ENCODE results near the gene LPP. TPM values are rescaled to one million over a fixed set of nuclear protein-coding genes. Genes with fewer than 3 reads are reported as not detected.

Gene LPP
- total RNA-seq, 1 donor, result 92.1 TPM

DNA sequence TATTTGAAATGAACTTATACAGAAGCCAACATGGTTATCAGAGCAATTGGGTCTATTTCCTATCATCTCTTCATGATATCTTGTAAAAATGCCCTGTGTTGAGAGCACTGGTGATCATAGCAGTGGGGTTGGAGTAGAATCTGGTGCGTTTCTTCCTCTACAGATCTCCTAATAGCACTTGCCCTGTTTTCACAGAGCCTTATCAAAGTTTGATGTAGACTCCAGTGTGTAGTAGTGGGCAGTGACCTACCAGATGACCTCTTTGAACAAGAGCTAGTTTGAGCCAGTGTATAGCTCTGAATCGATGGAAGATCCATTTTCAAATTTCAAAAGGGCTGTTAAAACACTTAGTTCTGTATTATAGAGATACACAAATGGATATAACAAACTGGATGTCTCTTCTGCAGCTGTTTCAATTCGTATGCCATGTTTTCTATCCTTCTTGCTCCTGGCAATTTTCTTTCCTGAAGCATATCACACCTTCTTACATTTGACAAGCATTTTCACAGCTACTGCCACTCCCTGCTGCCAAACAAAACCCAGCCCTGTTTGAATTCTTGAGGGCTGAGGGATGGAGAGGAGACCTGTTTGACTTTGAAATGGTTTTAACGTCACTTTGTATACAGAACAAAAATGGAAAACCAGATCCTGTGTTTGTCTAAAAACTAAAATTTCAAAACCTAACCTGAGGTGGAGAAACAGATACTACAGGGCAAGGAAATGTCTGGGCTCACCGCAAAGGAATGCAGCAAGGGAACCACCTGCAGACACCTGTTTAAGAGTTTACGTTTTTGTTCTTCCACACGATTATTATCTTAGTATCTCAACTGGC lies 663.4 kb downstream of the LPP start:
- no peak for DNase-seq (ENCODE audit: low read depth)
- TF ChIP-seq CTCF (IDR thresholded peaks at IDR 0.05; ENCODE audit: insufficient read depth, low read length), result no peak
- no peak overlapping the region for H3K4me3 ChIP-seq (ENCODE audit: low read depth, low read length)

- TF ChIP-seq CTCF (IDR thresholded peaks at IDR 0.05; ENCODE audit: insufficient read depth, low read length), result no peak
- no peak overlapping the region for H3K4me3 ChIP-seq (ENCODE audit: low read depth, low read length)
- no peak for DNase-seq (ENCODE audit: low read depth)
Observed at GRCh38 chr3:188817935-188818269, 663.9 kb downstream of the LPP start.

GRCh38 chr3:188818282-188818681 lies 664.3 kb downstream of the LPP start:
- no peak overlapping the region for H3K4me3 ChIP-seq (ENCODE audit: low read depth, low read length)
- TF ChIP-seq CTCF (IDR thresholded peaks at IDR 0.05; ENCODE audit: insufficient read depth, low read length), result no peak
- no peak for DNase-seq (ENCODE audit: low read depth)

- peak; percentile 46 for DNase-seq (ENCODE audit: low read depth)
- H3K4me3 ChIP-seq (ENCODE audit: low read depth, low read length), result no peak overlapping the region
- TF ChIP-seq CTCF (IDR thresholded peaks at IDR 0.05; ENCODE audit: insufficient read depth, low read length), result no peak
Observed at GRCh38 chr3:188819939-188820338, 666.0 kb downstream of the LPP start.

GRCh38 chr3:188822004-188822403 lies 668.0 kb downstream of the LPP start:
- no peak for DNase-seq (ENCODE audit: low read depth)
- no peak for TF ChIP-seq CTCF (IDR thresholded peaks at IDR 0.05; ENCODE audit: insufficient read depth, low read length)
- no peak overlapping the region for H3K4me3 ChIP-seq (ENCODE audit: low read depth, low read length)

GRCh38 chr3:188822411-188822810 lies 668.5 kb downstream of the LPP start:
- TF ChIP-seq CTCF (IDR thresholded peaks at IDR 0.05; ENCODE audit: insufficient read depth, low read length), result no peak
- H3K4me3 ChIP-seq (ENCODE audit: low read depth, low read length), result no peak overlapping the region
- DNase-seq (ENCODE audit: low read depth), result no peak

GRCh38 chr3:188824566-188824965 lies 670.6 kb downstream of the LPP start:
- no peak overlapping the region for H3K4me3 ChIP-seq (ENCODE audit: low read depth, low read length)
- DNase-seq (ENCODE audit: low read depth), result no peak
- no peak for TF ChIP-seq CTCF (IDR thresholded peaks at IDR 0.05; ENCODE audit: insufficient read depth, low read length)

Measured in fibroblast of the aortic adventitia (primary cell).